ENCODE measurements around the gene PTPN1.
"Not testable (repeated sequence)": the region's sequence is repeated elsewhere in the genome, so short reads cannot be mapped to it uniquely, and the experiment has no call there.

Gene PTPN1

GRCh38 chr20:50558483-50558925, 48.3 kb downstream of the PTPN1 start:
- DNase-seq (ENCODE audit: low read depth), result no peak

GRCh38 chr20:50559149-50559548, 49.0 kb downstream of the PTPN1 start:
- no peak for DNase-seq (ENCODE audit: low read depth)

GRCh38 chr20:50559856-50560638, 49.9 kb downstream of the PTPN1 start:
- DNase-seq (ENCODE audit: low read depth), result no peak

- no peak for DNase-seq (ENCODE audit: low read depth)
Measured at GRCh38 chr20:50560867-50561266, 50.7 kb downstream of the PTPN1 start.

- peak; percentile 15 for DNase-seq (ENCODE audit: low read depth)
Measured at GRCh38 chr20:50561379-50562078, 51.3 kb downstream of the PTPN1 start.

GRCh38 chr20:50562262-50562701, 52.1 kb downstream of the PTPN1 start:
- DNase-seq (ENCODE audit: low read depth), result no peak

GRCh38 chr20:50563133-50563944, 53.2 kb downstream of the PTPN1 start:
- DNase-seq (ENCODE audit: low read depth), result no peak

- no peak for DNase-seq (ENCODE audit: low read depth)
Measured at GRCh38 chr20:50565383-50565782, 55.2 kb downstream of the PTPN1 start.

GRCh38 chr20:50565871-50566270, 55.7 kb downstream of the PTPN1 start:
- DNase-seq (ENCODE audit: low read depth), result no peak

- DNase-seq (ENCODE audit: low read depth), result no peak
Measured at GRCh38 chr20:50567860-50568548, 57.8 kb downstream of the PTPN1 start.

GRCh38 chr20:50568549-50568942, 58.4 kb downstream of the PTPN1 start:
- no peak for DNase-seq (ENCODE audit: low read depth)

GRCh38 chr20:50569487-50569863, 59.3 kb downstream of the PTPN1 start:
- DNase-seq (ENCODE audit: low read depth), result not testable (repeated sequence)

- no peak for DNase-seq (ENCODE audit: low read depth)
Measured at GRCh38 chr20:50569864-50570836, 60.0 kb downstream of the PTPN1 start.

GRCh38 chr20:50571466-50571865, 61.3 kb downstream of the PTPN1 start:
- DNase-seq (ENCODE audit: low read depth), result no peak

GRCh38 chr20:50572938-50573777, 63.0 kb downstream of the PTPN1 start:
- no peak for DNase-seq (ENCODE audit: low read depth)

GRCh38 chr20:50574108-50574507, 63.9 kb downstream of the PTPN1 start:
- no peak for DNase-seq (ENCODE audit: low read depth)

GRCh38 chr20:50574586-50574985, 64.4 kb downstream of the PTPN1 start:
- DNase-seq (ENCODE audit: low read depth), result no peak

GRCh38 chr20:50575865-50576720, 65.9 kb downstream of the PTPN1 start:
- DNase-seq (ENCODE audit: low read depth), result peak; percentile 44
